Mesodermal cell (in vitro differentiated cells): Measurements from ENCODE around the gene YIPF3. TPM values are rescaled to one million over a fixed set of nuclear protein-coding genes. Genes with fewer than 3 reads are reported as not detected.
"Not testable (repeated sequence)": the region's sequence is repeated elsewhere in the genome, so short reads cannot be mapped to it uniquely, and the experiment has no call there.

Source experiments
- H3K27ac ChIP-seq: 2 replicates; pipeline ENCODE4 v1.7.0; 2013; ENCODE audit warnings: mild to moderate bottlenecking, low read depth, low read length, moderate library complexity; ENCODE audit not compliant: severe bottlenecking
- H3K36me3 ChIP-seq: 2 replicates; pipeline ENCODE4 v1.7.1; 2013; ENCODE audit warnings: mild to moderate bottlenecking, low read length, moderate library complexity; ENCODE audit not compliant: control insufficient read depth, insufficient read depth
- H3K4me1 ChIP-seq: one replicate; pipeline ENCODE4 v1.7.1; 2013; ENCODE audit warnings: mild to moderate bottlenecking, low read length; ENCODE audit not compliant: insufficient read depth, control insufficient read depth, poor library complexity, severe bottlenecking
- H3K4me3 ChIP-seq: 2 replicates; pipeline ENCODE4 v1.7.0; 2013; ENCODE audit warnings: low read length, control low read depth, mild to moderate bottlenecking; ENCODE audit not compliant: insufficient read depth, poor library complexity, severe bottlenecking; ENCODE audit errors: extremely low read depth
- H3K9me3 ChIP-seq: 2 replicates; pipeline ENCODE4 v1.7.1; 2013; ENCODE audit warnings: mild to moderate bottlenecking, low read length, moderate library complexity; ENCODE audit not compliant: control insufficient read depth
- WGBS, 2 experiments: methylation state at CpG; one replicate each; pipeline ENCODE4 v1.1.5; 2013; ENCODE audit warnings: missing lambda C conversion rate in 2 of 2; ENCODE audit not compliant: insufficient coverage in 2 of 2; 5-methylcytosine and 5-hydroxymethylcytosine counted together
- polyA plus RNA-seq, 2 experiments: library from polyadenylated mRNA; stranded (reverse); fragments of 50-300 nt; gene quantifications; one replicate each; pipeline ENCODE4 v1.2.3, GENCODE V29; 2013

The YIPF3 gene
- 143 TPM for polyA plus RNA-seq (2013, experiment 1 of 2)
- 114 TPM for polyA plus RNA-seq (2013, experiment 2 of 2)

DNA sequence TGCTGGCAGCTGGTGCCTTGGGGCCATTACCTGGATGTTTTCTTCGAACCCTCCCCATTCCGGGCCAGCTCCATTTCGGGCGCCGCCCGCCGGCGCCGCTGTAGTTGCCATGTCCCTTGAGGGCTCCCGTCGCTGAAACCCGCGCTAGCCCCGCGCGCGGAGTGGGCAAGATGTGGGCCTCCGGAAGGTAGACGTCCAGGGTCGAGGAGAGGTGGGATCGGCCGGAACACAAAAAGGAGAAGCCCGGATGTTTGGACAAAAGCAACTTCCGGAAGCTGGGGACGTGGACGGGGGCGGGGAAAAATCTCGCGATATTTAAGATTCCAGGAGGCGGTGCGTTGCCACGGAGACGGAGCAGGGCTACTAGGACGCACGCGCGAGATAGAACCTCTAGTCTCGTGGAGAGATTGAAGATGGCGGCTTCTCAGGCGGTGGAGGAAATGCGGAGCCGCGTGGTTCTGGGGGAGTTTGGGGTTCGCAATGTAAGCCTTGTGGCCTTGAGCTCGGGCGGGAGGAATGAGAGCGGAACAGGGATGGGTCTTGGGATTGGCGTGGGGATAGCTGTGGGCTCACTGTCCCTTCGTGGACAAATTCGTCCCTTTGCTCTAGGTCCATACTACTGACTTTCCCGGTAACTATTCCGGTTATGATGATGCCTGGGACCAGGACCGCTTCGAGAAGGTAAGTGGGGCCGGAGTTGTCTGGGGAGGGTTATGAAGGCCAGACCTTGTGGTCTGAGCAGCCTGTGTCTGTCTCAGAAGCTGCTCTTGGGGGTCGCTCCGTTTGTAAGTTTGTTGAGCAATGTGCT lies at the start of gene YIPF3, which contains the start of gene POLR1C:
TSS of gene YIPF3 (minus strand) at position 230 of the 808 bp plus-strand sequence. CDS start at position 111, 119 bp downstream.
TSS of gene POLR1C (plus strand) at position 393 of the 808 bp plus-strand sequence. CDS start at position 414, 21 bp downstream.
- Histone ChIP-seq H3K4me3 (peak within 1 kb of the TSS; percentile 99), H3K27ac (peak within 1 kb of the TSS; percentile 87), H3K4me1 (peaks cover 13% of the 10 kb centered on the region), H3K9me3 (no peaks in the 10 kb centered on the region), H3K36me3 (peaks cover 74% of the 10 kb centered on the region)
- 0% methylated on average over 48 to 55 of the region's 57 CpGs for WGBS, 2 experiments

GRCh38 chr6:43559328-43559727 lies 42.6 kb upstream of the YIPF3 start:
- H3K36me3 ChIP-seq, result peaks cover 99% of the 10 kb centered on the region
- no peak overlapping the region for H3K4me3 ChIP-seq
- H3K27ac ChIP-seq, result no peak overlapping the region
- H3K9me3 ChIP-seq, result no peaks in the 10 kb centered on the region
- H3K4me1 ChIP-seq, result no peaks in the 10 kb centered on the region

DNA sequence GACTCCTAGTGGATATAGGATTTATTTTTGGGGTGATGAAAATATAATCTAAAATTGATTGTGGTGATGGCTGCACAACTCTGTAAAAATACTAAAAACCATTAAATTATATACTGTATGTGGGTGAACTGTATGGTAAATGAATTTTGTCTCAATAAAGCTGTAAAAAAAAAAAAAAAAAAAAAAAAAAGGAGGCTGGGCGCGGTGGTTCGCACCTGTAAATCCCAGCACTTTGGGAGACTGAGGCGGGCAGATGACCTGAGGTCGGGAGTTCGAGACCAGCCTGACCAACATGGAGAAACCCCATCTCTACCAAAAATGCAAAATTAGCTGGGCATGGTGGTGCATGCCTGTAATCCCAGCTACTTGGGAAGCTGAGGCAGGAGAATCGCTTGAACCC lies 40.9 kb upstream of the YIPF3 start:
- no CpG with 5 or more reads among the region's 7 CpGs for WGBS, 2 experiments
- H3K27ac ChIP-seq, H3K4me3 ChIP-seq, H3K4me1 ChIP-seq, H3K9me3 ChIP-seq: not testable (repeated sequence)
- peaks cover 98% of the 10 kb centered on the region for H3K36me3 ChIP-seq

- peaks cover 91% of the 10 kb centered on the region for H3K36me3 ChIP-seq
- H3K9me3 ChIP-seq, result no peaks in the 10 kb centered on the region
- no peak overlapping the region for H3K4me3 ChIP-seq
- H3K4me1 ChIP-seq, result no peaks in the 10 kb centered on the region
- no peak overlapping the region for H3K27ac ChIP-seq
- 95% methylated on average over 2 of the region's 3 CpGs; no CpG with 5 or more reads in 1 of the 2 experiments for WGBS, 2 experiments
Observed at GRCh38 chr6:43547222-43547621, 30.5 kb upstream of the YIPF3 start.

GRCh38 chr6:43544461-43544860 lies 27.7 kb upstream of the YIPF3 start:
- Histone ChIP-seq H3K9me3 (no peaks in the 10 kb centered on the region), H3K4me1 (no peaks in the 10 kb centered on the region), H3K4me3 (no peak overlapping the region), H3K36me3 (peaks cover 86% of the 10 kb centered on the region), H3K27ac (no peak overlapping the region)
- 100% methylated on average over 1 to 3 of the region's 4 CpGs for WGBS, 2 experiments

DNA sequence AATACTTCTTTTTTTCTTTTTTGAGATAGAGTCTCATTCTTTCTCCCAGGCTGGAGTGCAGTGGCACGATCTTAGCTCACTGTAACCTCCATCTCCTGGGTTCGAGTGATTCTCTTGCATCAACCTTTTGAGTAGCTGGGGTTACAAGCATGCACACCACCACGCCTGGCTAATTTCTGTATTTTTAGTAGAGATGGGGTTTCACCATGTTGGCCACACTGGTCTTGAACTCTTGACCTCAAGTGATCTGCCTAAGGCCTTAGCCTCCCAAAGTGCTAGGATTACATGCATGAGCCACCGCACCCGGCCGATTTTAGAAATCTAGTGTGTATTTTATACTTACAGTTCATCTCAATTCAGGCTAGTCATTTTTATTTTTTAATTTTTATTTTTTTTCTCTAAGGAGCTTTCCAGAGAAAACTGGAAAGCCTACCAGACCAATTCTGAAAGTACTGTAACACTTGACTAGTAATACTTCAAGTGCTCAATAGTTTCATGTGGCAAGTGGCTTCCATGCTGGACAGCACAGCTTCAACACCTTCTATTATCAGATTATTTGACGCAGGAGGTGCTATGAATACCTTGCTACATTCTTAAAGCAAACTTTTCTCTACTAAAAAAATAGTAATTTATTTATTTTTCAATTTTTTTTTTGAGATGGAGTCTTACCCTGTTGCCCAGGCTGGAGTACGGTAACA lies 25.2 kb upstream of the YIPF3 start:
- H3K9me3 ChIP-seq, result no peaks in the 10 kb centered on the region
- 86 to 100% methylated on average over 2 to 3 of the region's 8 CpGs for WGBS, 2 experiments
- H3K36me3 ChIP-seq, result peaks cover 85% of the 10 kb centered on the region
- no peaks in the 10 kb centered on the region for H3K4me1 ChIP-seq
- H3K27ac ChIP-seq, result no peak overlapping the region
- no peak overlapping the region for H3K4me3 ChIP-seq

- 91 to 100% methylated on average over 5 of the region's 5 CpGs for WGBS, 2 experiments
- Histone ChIP-seq H3K36me3 (peaks cover 80% of the 10 kb centered on the region), H3K4me1 (no peaks in the 10 kb centered on the region), H3K27ac (no peak overlapping the region), H3K9me3 (no peaks in the 10 kb centered on the region), H3K4me3 (no peak overlapping the region)
Observed at GRCh38 chr6:43540507-43540906, 23.8 kb upstream of the YIPF3 start.

DNA sequence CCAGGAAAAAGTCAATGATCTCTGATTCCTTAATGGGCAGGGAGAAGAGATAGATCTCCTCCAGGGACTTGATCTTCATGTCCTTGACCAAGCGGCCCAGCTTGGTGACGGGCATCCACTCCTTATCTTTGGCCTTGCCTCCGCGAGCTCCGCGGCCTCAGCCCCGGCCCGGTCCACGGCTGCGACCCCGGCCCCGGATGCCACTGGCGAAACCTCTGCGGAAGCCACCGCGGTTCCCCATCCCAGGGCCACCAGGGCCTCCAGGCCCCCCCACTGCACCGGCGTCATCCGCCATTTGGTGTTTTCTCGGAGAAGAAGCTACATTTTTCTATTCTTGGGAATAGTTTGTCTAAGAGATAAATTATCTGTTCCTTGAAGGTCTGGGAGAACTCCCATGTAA lies 22.7 kb upstream of the YIPF3 start:
- H3K27ac ChIP-seq, H3K9me3 ChIP-seq, H3K4me1 ChIP-seq, H3K4me3 ChIP-seq: not testable (repeated sequence)
- peaks cover 79% of the 10 kb centered on the region for H3K36me3 ChIP-seq
- 98% methylated on average over 17 to 18 of the region's 20 CpGs for WGBS, 2 experiments

DNA sequence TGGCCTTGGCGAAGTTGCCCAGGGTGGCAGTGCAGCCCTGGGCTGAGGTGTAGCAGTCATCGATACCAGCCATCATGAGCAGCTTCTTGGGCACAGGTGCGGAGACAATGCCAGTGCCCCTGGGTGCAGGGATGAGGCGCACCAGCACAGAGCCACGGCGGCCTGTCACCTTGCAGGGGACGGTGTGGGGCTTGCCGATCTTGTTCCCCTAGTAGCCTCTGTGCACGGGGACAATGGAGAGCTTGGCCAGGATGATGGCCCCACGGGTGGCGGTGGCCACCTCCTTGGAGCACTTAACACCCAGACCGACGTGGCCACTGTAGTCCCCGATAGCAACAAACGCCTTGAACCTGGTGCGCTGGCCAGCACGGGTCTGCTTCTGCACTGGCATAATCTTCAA lies 22.3 kb upstream of the YIPF3 start:
- WGBS, 2 experiments, result 95 to 98% methylated on average over 8 of the region's 17 CpGs
- H3K36me3 ChIP-seq, result peaks cover 78% of the 10 kb centered on the region

DNA sequence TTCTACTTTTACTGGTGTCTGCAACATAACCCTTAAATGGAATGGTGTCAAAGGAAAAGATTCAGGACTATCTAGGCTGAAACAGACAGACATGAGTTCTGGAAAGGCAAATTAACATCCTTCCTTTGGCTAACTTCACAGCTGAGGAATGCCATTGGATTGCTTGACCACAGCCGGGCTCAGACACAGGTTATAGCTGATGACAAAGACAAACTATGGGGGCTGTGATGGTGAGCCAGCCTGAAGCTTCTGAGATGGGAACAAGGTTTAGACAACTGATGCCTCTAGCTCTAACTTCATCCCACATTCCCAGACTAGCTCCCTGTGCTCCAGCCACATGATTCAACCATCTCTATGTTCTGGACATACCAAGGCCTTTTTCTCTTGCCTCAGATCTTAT lies 15.5 kb upstream of the YIPF3 start:
- H3K4me1 ChIP-seq, result no peaks in the 10 kb centered on the region
- H3K4me3 ChIP-seq, result no peak overlapping the region
- no peak overlapping the region for H3K27ac ChIP-seq
- no peaks in the 10 kb centered on the region for H3K9me3 ChIP-seq
- WGBS, 2 experiments, result 100% methylated on average over 1 of the region's 1 CpG; no CpG with 5 or more reads in 1 of the 2 experiments
- peaks cover 76% of the 10 kb centered on the region for H3K36me3 ChIP-seq

More for the DNA sequence above, 22.3 kb upstream of the YIPF3 start:
- not testable (repeated sequence) for H3K4me3 ChIP-seq, H3K4me1 ChIP-seq, H3K27ac ChIP-seq, H3K9me3 ChIP-seq
